MCF 10A (cell line): ENCODE measurements around the gene MAPK9. TPM values are rescaled to one million over a fixed set of nuclear protein-coding genes. Genes with fewer than 3 reads are reported as not detected.

Experiments used
- BruUV-seq: library from RNA; stranded (reverse); fragments of 400-500 nt; replicated peaks from 2 replicates; lab custom pipeline; 2021; lab: Mats Ljungman, UMichigan
- CTCF ChIA-PET: fragments of 300-600 bp; sonication (Branson Sonifier 250); formaldehyde crosslinking; extraction: SDS; loops from one replicate; lab custom pipeline; 2021; ENCODE audit warnings: antibody characterized with exemption, inconsistent platforms; lab: Yijun Ruan, JAX
- POLR2A ChIA-PET: fragments of 300-600, 350-650 bp; sonication (Branson Sonifier 250); formaldehyde crosslinking; extraction: SDS; loops from one replicate; lab custom pipeline; 2020; ENCODE audit warnings: antibody characterized with exemption, inconsistent platforms; lab: Yijun Ruan, JAX
- DNase-seq: peaks from one replicate; pipeline ENCODE4 v3.0.0-alpha.2; 2018; ENCODE audit not compliant: unreplicated experiment
- H3K27ac Mint-ChIP-seq: one replicate; pipeline ENCODE4 v1.8.0; 2022; ENCODE audit warnings: mild to moderate bottlenecking, low read depth, mixed read lengths; ENCODE audit not compliant: unreplicated experiment
- H3K27me3 Mint-ChIP-seq: one replicate; pipeline ENCODE4 v1.8.0; 2022; ENCODE audit warnings: mixed read lengths; ENCODE audit not compliant: insufficient read depth, unreplicated experiment
- H3K36me3 Mint-ChIP-seq: one replicate; pipeline ENCODE4 v1.8.0; 2022; ENCODE audit warnings: mild to moderate bottlenecking, moderate library complexity, mixed read lengths; ENCODE audit not compliant: insufficient read depth, unreplicated experiment
- H3K4me1 Mint-ChIP-seq: one replicate; pipeline ENCODE4 v1.8.0; 2022; ENCODE audit warnings: mixed read lengths; ENCODE audit not compliant: insufficient read depth, unreplicated experiment
- H3K4me3 Mint-ChIP-seq: one replicate; pipeline ENCODE4 v1.8.0; 2022; ENCODE audit warnings: mild to moderate bottlenecking, moderate library complexity, mixed read lengths; ENCODE audit not compliant: unreplicated experiment
- H3K9me3 Mint-ChIP-seq: one replicate; pipeline ENCODE4 v1.8.0; 2022; ENCODE audit warnings: mixed read lengths; ENCODE audit not compliant: unreplicated experiment
- CTCF ChIP-seq: fragments of 200-600 bp; IDR thresholded peaks from one replicate; pipeline ENCODE4 v1.8.0; 2022; ENCODE audit warnings: antibody characterized with exemption, mild to moderate bottlenecking; ENCODE audit not compliant: unreplicated experiment
- intact Hi-C: fragments of 100-400 bp; cut with micrococcal nuclease; formaldehyde crosslinking; loops from 2 replicates; pipeline ENCODE4 v1.14.1; 2022
- total RNA-seq: library from RNA; stranded (reverse); gene quantifications from 2 replicates; pipeline ENCODE4 v1.2.3, GENCODE V29; 2022

MAPK9 gene
- total RNA-seq, 1 experiment from 2014 or later, result 64.0 TPM

GRCh38 chr5:180209137-180209581, 82.7 kb downstream of the MAPK9 start, which contains the start of gene RASGEF1C:
Gene RASGEF1C, minus strand, starts transcription at chr5:180209211. Its CDS starts 71,159 bp downstream, at chr5:180138052.
- no TSS peak for BruUV-seq
- peak; percentile 49 for TF ChIP-seq CTCF
- Mint-ChIP-seq H3K4me1 (peaks cover 12% of the 10 kb centered on the region), H3K36me3 (peaks cover 6% of the 10 kb centered on the region), H3K9me3 (no peaks in the 10 kb centered on the region), H3K4me3 (peak within 1 kb of the TSS; percentile 66), H3K27ac (no peak within 1 kb of the TSS), H3K27me3 (peaks cover 12% of the 10 kb centered on the region)
- CTCF ChIA-PET, result interaction anchor here (0.5 to 5.8 kb wide), 15 partner anchors 10 to 459 kb away, joined by 3 to 51 read pairs (median 4); no protein-coding TSS in a partner anchor
- POLR2A ChIA-PET, result interaction anchor here (0.6 to 1.2 kb wide), 4 partner anchors 75 to 139 kb away, joined by 3 to 5 read pairs (median 3); no protein-coding TSS in a partner anchor
- DNase-seq, result peak; percentile 72
- intact Hi-C loops, result loop anchor here (2.0 kb wide), 1 partner anchor 82 kb away; no protein-coding TSS in a partner anchor

- intact Hi-C loops, result loop anchor here (2.0 kb wide), 1 partner anchor 82 kb away; no protein-coding TSS in a partner anchor
- H3K9me3 Mint-ChIP-seq, result no peaks in the 10 kb centered on the region
- peak; percentile 1 for TF ChIP-seq CTCF
- peak overlapping the region; percentile 65 for H3K4me3 Mint-ChIP-seq
- ChIA-PET CTCF (interaction anchor here (0.5 to 5.8 kb wide), 13 partner anchors 9 to 459 kb away, joined by 3 to 51 read pairs (median 4); no protein-coding TSS in a partner anchor), POLR2A (interaction anchor here (0.9 to 1.2 kb wide), 4 partner anchors 75 to 138 kb away, joined by 3 to 5 read pairs (median 3); no protein-coding TSS in a partner anchor)
- DNase-seq, result no peak
- no TSS peak for BruUV-seq
- H3K36me3 Mint-ChIP-seq, result peaks cover 7% of the 10 kb centered on the region
- H3K4me1 Mint-ChIP-seq, result peaks cover 12% of the 10 kb centered on the region
- peaks cover 12% of the 10 kb centered on the region for H3K27me3 Mint-ChIP-seq
- H3K27ac Mint-ChIP-seq, result no peak overlapping the region
Measured at GRCh38 chr5:180208435-180209081, 83.3 kb downstream of the MAPK9 start.

GRCh38 chr5:180208038-180208434, 83.8 kb downstream of the MAPK9 start:
- Mint-ChIP-seq H3K27ac (no peak overlapping the region), H3K27me3 (peaks cover 12% of the 10 kb centered on the region), H3K4me1 (peaks cover 12% of the 10 kb centered on the region), H3K36me3 (peaks cover 7% of the 10 kb centered on the region), H3K9me3 (no peaks in the 10 kb centered on the region), H3K4me3 (peak overlapping the region; percentile 65)
- intact Hi-C loops, result loop anchor here (2.0 kb wide), 1 partner anchor 81 kb away; no protein-coding TSS in a partner anchor
- DNase-seq, result no peak
- TF ChIP-seq CTCF, result peak; percentile 4
- POLR2A ChIA-PET, result interaction anchor here (1.1 kb wide), 1 partner anchor 83 kb away, joined by 3 read pairs; no protein-coding TSS in a partner anchor
- CTCF ChIA-PET, result interaction anchor here (0.6 to 5.8 kb wide), 9 partner anchors 9 to 362 kb away, joined by 3 to 51 read pairs (median 4); no protein-coding TSS in a partner anchor
- BruUV-seq, result no TSS peak

DNA sequence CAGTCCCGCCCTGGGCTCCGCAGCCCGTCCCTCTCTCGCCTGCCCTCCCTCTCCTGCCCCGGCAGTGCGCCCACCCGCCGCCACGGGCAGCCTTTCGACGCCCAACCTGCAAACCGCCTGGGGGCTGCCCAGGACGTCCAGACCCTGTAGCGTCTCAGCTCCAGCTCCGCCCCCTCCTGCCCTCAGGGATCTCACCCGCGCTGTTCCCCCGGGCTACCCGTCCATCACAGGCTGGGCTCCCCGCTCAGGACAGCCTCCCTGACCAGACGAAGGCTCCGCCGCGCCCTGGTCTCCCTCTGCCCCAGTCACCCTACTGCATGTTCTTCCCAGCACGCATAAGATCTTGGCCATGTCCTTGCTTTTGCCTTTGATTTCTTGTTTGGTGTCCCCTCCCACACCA, 84.3 kb downstream of the MAPK9 start:
- TF ChIP-seq CTCF, result no peak
- peak overlapping the region; percentile 65 for H3K4me3 Mint-ChIP-seq
- H3K4me1 Mint-ChIP-seq, result peaks cover 8% of the 10 kb centered on the region
- peaks cover 7% of the 10 kb centered on the region for H3K36me3 Mint-ChIP-seq
- H3K27me3 Mint-ChIP-seq, result peaks cover 12% of the 10 kb centered on the region
- ChIA-PET POLR2A (interaction anchor here (1.1 kb wide), 2 partner anchors 82 to 107 kb away, joined by 3 read pairs; no protein-coding TSS in a partner anchor), CTCF (interaction anchor here (0.7 to 5.8 kb wide), 8 partner anchors 8 to 362 kb away, joined by 3 to 51 read pairs (median 4); no protein-coding TSS in a partner anchor)
- no peak for DNase-seq
- no TSS peak for BruUV-seq
- no peaks in the 10 kb centered on the region for H3K9me3 Mint-ChIP-seq
- intact Hi-C loops, result no loop called here
- H3K27ac Mint-ChIP-seq, result no peak overlapping the region
